ENCODE measurements around the gene IFT20. TPM values are rescaled to one million over a fixed set of nuclear protein-coding genes. Genes with fewer than 3 reads are reported as not detected.

The IFT20 gene
- total and polyA plus RNA-seq, 2 of the 13 experiments (the other 11 are each of a cell fraction or from before 2014, with no cell fraction given), result 28.0 to 37.8 TPM

DNA sequence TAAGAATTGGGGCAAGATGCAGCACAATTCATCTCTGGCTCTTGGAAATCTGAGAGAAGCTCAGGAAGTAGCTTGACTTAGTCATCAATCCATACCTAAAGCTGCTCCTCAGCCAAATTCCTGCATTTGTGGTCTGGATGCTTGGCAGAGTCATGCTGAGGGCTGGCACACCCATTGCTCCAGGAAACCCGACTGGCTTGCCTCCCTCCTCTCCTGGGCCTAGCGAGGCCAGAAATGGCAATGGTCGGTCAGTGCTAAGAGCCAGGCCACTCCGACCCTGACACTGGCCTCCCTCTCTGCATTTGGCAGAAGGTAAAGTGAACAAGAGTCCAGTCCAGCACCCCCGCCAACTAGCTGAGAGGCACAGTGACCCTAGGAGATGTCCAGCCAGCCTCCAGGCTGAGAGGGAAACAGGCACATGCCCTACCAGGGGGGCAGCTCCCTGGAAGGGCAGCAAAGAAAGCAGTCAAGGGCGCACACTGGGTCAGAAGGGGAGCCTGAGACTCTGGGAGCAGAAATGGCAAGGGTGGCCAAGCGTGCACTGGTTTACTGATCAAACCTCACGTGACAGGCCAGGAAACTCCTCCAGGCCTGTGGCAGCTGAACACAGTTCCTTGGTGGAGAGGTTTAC lies 12.1 kb upstream of the IFT20 start:
- CTCF ChIA-PET (ENCODE audit: low intra/inter-chr PET ratio, low total read pairs), result interaction anchor here (0.8 kb wide), 1 partner anchor 108 kb away, joined by 3 read pairs; no protein-coding TSS in a partner anchor
- in situ Hi-C loops (cut with HindIII; ENCODE audit: extremely low pct_ligation_motif_present, low pct_unique_long_range_greater_than_20kb) (no loop called here), intact Hi-C loops (cut with micrococcal nuclease; ENCODE audit: unreplicated experiment) (loop anchor here (5.0 kb wide), 1 partner anchor 115 kb away; no protein-coding TSS in a partner anchor)
- H3K79me2 ChIP-seq (ENCODE audit: insufficient read depth, low read length), result no peaks in the 10 kb centered on the region
- H4K20me1 ChIP-seq (ENCODE audit: insufficient read depth, low read length), result no peaks in the 10 kb centered on the region
- DNase-seq (ENCODE audit: low spot score) (no peak), ATAC-seq (no peak; the same call in 1 of the 3 replicates), FAIRE-seq (no peak)
- H3K36me3 ChIP-seq (replicated peaks in 1 of 2; ENCODE audit: control insufficient read depth in 1 of 2, insufficient read depth in 2 of 2, low read length in 2 of 2), result peaks cover 28 to 70% of the 10 kb centered on the region in 2 experiments
- no peaks in the 10 kb centered on the region for H3K27me3 ChIP-seq (ENCODE audit: control insufficient read depth in 1 of 2, insufficient read depth in 2 of 2, low read length in 2 of 2)
- peak overlapping the region; percentile 21; the same call in 1 of the 2 replicates for H3K4me2 ChIP-seq (ENCODE audit: low read depth, low read length)
- BruUV-seq (replicated peaks), result TSS peak; percentile 16
- H3K27ac ChIP-seq (ENCODE audit: extremely low read length, insufficient read depth, low read length), result peak overlapping the region; percentile 43
- peaks cover 26% of the 10 kb centered on the region for H3K4me1 ChIP-seq (ENCODE audit: insufficient read depth, low read length)
- 97% methylated on average over 5 of the region's 8 CpGs for WGBS (ENCODE audit: low lambda C conversion rate)
- H2AFZ ChIP-seq (ENCODE audit: low read length), result no peak overlapping the region
- H3K9ac ChIP-seq (ENCODE audit: insufficient read depth, low read depth, low read length), result no peak overlapping the region
- POLR2A ChIA-PET, result interaction anchor here (0.9 to 5.7 kb wide), 9 partner anchors 10 to 141 kb away, joined by 3 to 68 read pairs (median 7); partner anchors contain the start of genes IFT20, POLDIP2, SLC46A1 and TMEM97
- H3K9me3 ChIP-seq (ENCODE audit: low read length), result no peaks in the 10 kb centered on the region
- H3K4me3 ChIP-seq (replicated peaks in 1 of 3; ENCODE audit: insufficient read depth in 1 of 3, low read depth in 2 of 3, low read length in 3 of 3), result no peak overlapping the region
- TF ChIP-seq ZNF747 (CRISPR knock-in tag; IDR thresholded peaks at IDR 0.05; ENCODE audit: borderline replicate concordance) (peak; percentile 29; the same call in 1 of the 2 replicates), ZFP36L1 (CRISPR knock-in tag; IDR thresholded peaks at IDR 0.05) (0 out of 2 replicates have a peak, but pooled peaks have one; percentile 23), ZNF17 (CRISPR knock-in tag; IDR thresholded peaks at IDR 0.05) (no peak), ZNF563 (CRISPR knock-in tag; IDR thresholded peaks at IDR 0.05) (0 out of 2 replicates have a peak, but pooled peaks have one; percentile 11), AKAP8 (CRISPR knock-in tag; IDR thresholded peaks at IDR 0.05) (peak; percentile 10; the same call in 1 of the 2 replicates), TBX2 (CRISPR knock-in tag; IDR thresholded peaks at IDR 0.05; ENCODE audit: borderline replicate concordance) (no peak), ZNF687 (CRISPR knock-in tag; IDR thresholded peaks at IDR 0.05) (peak; percentile 59), THAP9 (CRISPR knock-in tag; IDR thresholded peaks at IDR 0.05; ENCODE audit: borderline replicate concordance) (peak; percentile 16; the same call in 1 of the 2 replicates), ZNF451 (CRISPR knock-in tag; IDR thresholded peaks at IDR 0.05) (0 out of 2 replicates have a peak, but pooled peaks have one; percentile 65), ZNF557 (CRISPR knock-in tag; IDR thresholded peaks at IDR 0.05) (no peak), PLRG1 (conservative IDR thresholded peaks at IDR 0.05) (no peak), ZNF619 (CRISPR knock-in tag; IDR thresholded peaks at IDR 0.05) (0 out of 2 replicates have a peak, but pooled peaks have one; percentile 12), ZNF556 (CRISPR knock-in tag; IDR thresholded peaks at IDR 0.05; ENCODE audit: borderline replicate concordance) (0 out of 2 replicates have a peak, but pooled peaks have one; percentile 21)
- TF ChIP-seq, protein P1, sequence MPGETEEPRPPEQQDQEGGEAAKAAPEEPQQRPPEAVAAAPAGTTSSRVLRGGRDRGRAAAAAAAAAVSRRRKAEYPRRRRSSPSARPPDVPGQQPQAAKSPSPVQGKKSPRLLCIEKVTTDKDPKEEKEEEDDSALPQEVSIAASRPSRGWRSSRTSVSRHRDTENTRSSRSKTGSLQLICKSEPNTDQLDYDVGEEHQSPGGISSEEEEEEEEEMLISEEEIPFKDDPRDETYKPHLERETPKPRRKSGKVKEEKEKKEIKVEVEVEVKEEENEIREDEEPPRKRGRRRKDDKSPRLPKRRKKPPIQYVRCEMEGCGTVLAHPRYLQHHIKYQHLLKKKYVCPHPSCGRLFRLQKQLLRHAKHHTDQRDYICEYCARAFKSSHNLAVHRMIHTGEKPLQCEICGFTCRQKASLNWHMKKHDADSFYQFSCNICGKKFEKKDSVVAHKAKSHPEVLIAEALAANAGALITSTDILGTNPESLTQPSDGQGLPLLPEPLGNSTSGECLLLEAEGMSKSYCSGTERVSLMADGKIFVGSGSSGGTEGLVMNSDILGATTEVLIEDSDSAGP (CRISPR knock-in tag; IDR thresholded peaks at IDR 0.05; ENCODE audit: borderline replicate concordance), result peak; percentile 22; the same call in 1 of the 2 replicates

Data from HepG2 (cell line).